A549 (cell line): Measurements from ENCODE around the gene C1QBP. TPM values are rescaled to one million over a fixed set of nuclear protein-coding genes. Genes with fewer than 3 reads are reported as not detected.

ENCODE experiments used
- ATAC-seq, 2 experiments: fragments of 200-7000 bp in 1 of 2; fragments of >200 bp in 1 of 2; cut with Nextera tagmentation in 1 of 2; cut with Tn5 transposase in 1 of 2; 3 replicates each; pipeline versions ENCODE4 v1.8.0 to v1.9.1; 2018 to 2020; ENCODE audit warnings: mild to moderate bottlenecking in 1 of 2, moderate library complexity in 1 of 2
- CTCF ChIA-PET: fragments of 300-600 bp; sonication (Branson Sonifier 250); formaldehyde crosslinking; extraction: SDS; loops from one replicate; lab custom pipeline; 2021; ENCODE audit warnings: antibody characterized with exemption, inconsistent platforms; lab: Yijun Ruan, JAX
- POLR2A ChIA-PET: fragments of 350-600 bp; formaldehyde crosslinking; extraction: SDS; loops from one replicate; lab custom pipeline; 2021; ENCODE audit warnings: antibody characterized with exemption, inconsistent platforms; lab: Yijun Ruan, JAX
- DNase-seq, 2 experiments: peaks; one replicate each; pipeline versions ENCODE4 v3.0.0 to v3.0.0-alpha.2; 2011 to 2016; ENCODE audit warnings: low read depth in 1 of 2, low spot score in 1 of 2
- FAIRE-seq: peaks from 2 replicates; lab custom pipeline; 2011; peaks lifted over from hg19 to GRCh38; lab: Jason Lieb, UNC
- H3K27ac ChIP-seq, 2 experiments: fragments of >200 bp; sonication (Bioruptor Twin); formaldehyde crosslinking; 3 replicates each; pipeline ENCODE4 v1.5.1; 2016 to 2017
- H3K4me1 ChIP-seq: fragments of >200 bp; sonication (Bioruptor Twin); formaldehyde crosslinking; 3 replicates; pipeline ENCODE4 v1.6.1; 2016
- H3K4me2 ChIP-seq: fragments of >200 bp; sonication (Bioruptor Twin); formaldehyde crosslinking; 3 replicates; pipeline ENCODE4 v1.6.1; 2016
- H3K4me3 ChIP-seq: fragments of >200 bp; sonication (Bioruptor Twin); formaldehyde crosslinking; 3 replicates; pipeline ENCODE4 v1.5.1; 2016
- H3K9me3 ChIP-seq: fragments of >200 bp; sonication (Bioruptor Twin); formaldehyde crosslinking; 3 replicates; pipeline ENCODE4 v1.6.1; 2016
- CBX2 ChIP-seq: fragments of 200-600 bp; sonication (generic); IDR thresholded peaks from 2 replicates; pipeline ENCODE4 v1.6.1; 2016; ENCODE audit warnings: low read depth, mild to moderate bottlenecking, borderline replicate concordance
- FOSL2 ChIP-seq, 2 experiments: fragments of 450-650 bp in 1 of 2; fragments of >200 bp in 1 of 2; sonication (Bioruptor Twin) in 1 of 2; formaldehyde crosslinking; IDR thresholded peaks; 2 replicates each; pipeline versions ENCODE4 v1.5.0 to v1.6.1; 2016 to 2020; ENCODE audit warnings: mild to moderate bottlenecking in 1 of 2, moderate library complexity in 1 of 2
- HDAC2 ChIP-seq: fragments of 200-600 bp; sonication (generic); IDR thresholded peaks from 2 replicates; pipeline ENCODE4 v1.6.1; 2016
- HEYL ChIP-seq: fragments of 250-450 bp; sonication (Bioruptor Pico); IDR thresholded peaks from 2 replicates; pipeline ENCODE4 v1.8.0; 2021; ENCODE audit warnings: mild to moderate bottlenecking, moderate library complexity
- HOXB13 ChIP-seq: fragments of 250-450 bp; sonication (Bioruptor Pico); IDR thresholded peaks from 2 replicates; pipeline ENCODE4 v1.5.0; 2020; ENCODE audit warnings: low read depth, mild to moderate bottlenecking, moderate library complexity
- HOXB5 ChIP-seq: fragments of 250-450 bp; sonication (Bioruptor Pico); IDR thresholded peaks from 2 replicates; pipeline ENCODE4 v1.5.0; 2020; ENCODE audit warnings: mild to moderate bottlenecking, moderate library complexity
- MAFK ChIP-seq: fragments of 450-650 bp; IDR thresholded peaks from 2 replicates; pipeline ENCODE4 v1.6.1; 2014; ENCODE audit not compliant: partially characterized antibody
- MAZ ChIP-seq: fragments of 150-350 bp; IDR thresholded peaks from 2 replicates; pipeline ENCODE4 v1.6.1; 2014; ENCODE audit warnings: antibody characterized with exemption, low read depth, low read length, borderline replicate concordance
- NPAS2 ChIP-seq: fragments of 250-450 bp; sonication (Bioruptor Pico); IDR thresholded peaks from 2 replicates; pipeline ENCODE4 v1.8.0; 2022; ENCODE audit warnings: mild to moderate bottlenecking, moderate library complexity, borderline replicate concordance
- NR3C1 ChIP-seq: fragments of >200 bp; sonication (Bioruptor Twin); formaldehyde crosslinking; IDR thresholded peaks from 3 replicates; pipeline ENCODE4 v1.6.1; 2017
- PHF8 ChIP-seq: fragments of 200-600 bp; sonication (generic); IDR thresholded peaks from 2 replicates; pipeline ENCODE4 v1.6.1; 2016; ENCODE audit warnings: low read depth, mild to moderate bottlenecking, antibody characterized with exemption, moderate library complexity, borderline replicate concordance
- RAD21 ChIP-seq, 2 experiments: fragments of >200 bp in 1 of 2; sonication (Bioruptor Twin) in 1 of 2; formaldehyde crosslinking in 1 of 2; IDR thresholded peaks in 1 of 2; conservative IDR thresholded peaks in 1 of 2; 2 replicates in 1 of 2; 3 replicates in 1 of 2; pipeline ENCODE4 v1.6.1; 2012 to 2018; ENCODE audit warnings: inconsistent platforms in 1 of 2
- RCOR1 ChIP-seq: fragments of 150-350 bp; IDR thresholded peaks from 2 replicates; pipeline ENCODE4 v1.6.1; 2014; ENCODE audit warnings: antibody characterized with exemption, low read length, low read depth
- RFX5 ChIP-seq: fragments of 450-650 bp; IDR thresholded peaks from 2 replicates; pipeline ENCODE4 v1.7.1; 2014; ENCODE audit warnings: antibody characterized with exemption, mild to moderate bottlenecking, moderate library complexity
- RNF2 ChIP-seq: fragments of 200-600 bp; sonication (generic); IDR thresholded peaks from 2 replicates; pipeline ENCODE4 v1.6.1; 2016; ENCODE audit warnings: low read depth, mild to moderate bottlenecking, antibody characterized with exemption, moderate library complexity, borderline replicate concordance
- ZFP36 ChIP-seq: fragments of 450-650 bp; IDR thresholded peaks from 2 replicates; pipeline ENCODE4 v1.6.1; 2014; ENCODE audit warnings: borderline replicate concordance; ENCODE audit not compliant: partially characterized antibody
- WGBS: methylation state at CpG from one replicate; pipeline ENCODE4 v1.1.6; 2017; ENCODE audit errors: missing lambda C conversion rate; 5-methylcytosine and 5-hydroxymethylcytosine counted together
- polyA plus RNA-seq, 4 experiments: library from polyadenylated mRNA; depleted of rRNA in 3 of 4; stranded (reverse); fragments of >200 nt; fragmentation: RNase III in 1 of 4; extraction: RNeasy Plus Mini Kit Qiagen cat#74134 plus additional on column Dnase treatment in 1 of 4; gene quantifications; 2 replicates in 3 of 4; 3 replicates in 1 of 4; pipeline ENCODE4 v1.2.3, GENCODE V29; 2011 to 2017
- TF ChIP-seq, protein P1 (sequence below): fragments of 150-350 bp; IDR thresholded peaks from 2 replicates; pipeline ENCODE4 v1.6.1; 2014; ENCODE audit warnings: low read depth, mild to moderate bottlenecking, low read length
- TF ChIP-seq, protein P2 (sequence below): fragments of 250-450 bp; sonication (Bioruptor Pico); IDR thresholded peaks from 2 replicates; pipeline ENCODE4 v1.5.0; 2021; ENCODE audit warnings: mild to moderate bottlenecking, moderate library complexity, borderline replicate concordance
- TF ChIP-seq, protein P3 (sequence below): IDR thresholded peaks from 2 replicates; pipeline ENCODE4 v1.6.1; 2012
- TF ChIP-seq, protein P4 (sequence below): fragments of >200 bp; sonication (Bioruptor Twin); formaldehyde crosslinking; IDR thresholded peaks from 3 replicates; pipeline ENCODE4 v1.6.1; 2016
- TF ChIP-seq, protein P5 (sequence below): fragments of 200-600 bp; sonication (generic); IDR thresholded peaks from 2 replicates; pipeline ENCODE4 v1.6.1; 2016; ENCODE audit warnings: antibody characterized with exemption, mild to moderate bottlenecking, moderate library complexity

Gene C1QBP
- polyA plus RNA-seq, 2 of the 4 experiments (the other 2 are of a cell fraction), result 557 to 683 TPM

DNA sequence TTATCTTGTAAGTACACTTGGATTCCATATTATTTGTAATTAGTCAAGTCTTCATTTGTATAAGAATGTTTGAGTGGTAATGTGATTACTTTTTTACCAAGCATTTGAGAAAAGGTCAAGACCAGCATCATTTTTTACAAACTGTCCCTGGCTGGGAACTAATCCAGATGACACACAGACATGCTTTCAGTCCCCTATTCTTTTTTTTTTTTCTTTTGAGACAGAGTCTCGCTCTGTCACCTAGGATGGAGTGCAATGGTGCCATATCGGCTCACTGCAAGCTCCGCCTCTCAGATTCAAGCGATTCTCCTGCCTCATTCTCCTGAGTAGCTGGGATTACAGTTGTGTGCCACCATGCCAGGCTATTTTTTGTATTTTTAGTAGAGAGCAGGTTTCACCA, 42.5 kb upstream of the C1QBP start:
- Histone ChIP-seq H3K4me3 (no peak overlapping the region), H3K4me1 (peaks cover 8% of the 10 kb centered on the region; the same call in 2 of the 3 replicates), H3K27ac (no peak overlapping the region), H3K9me3 (peaks cover 16% of the 10 kb centered on the region; the same call in 2 of the 3 replicates), H3K4me2 (no peak overlapping the region)
- ATAC-seq (no peak), FAIRE-seq (peak; percentile 7), DNase-seq (no peak)
- TF ChIP-seq HEYL (CRISPR knock-in tag) (no peak), RNF2 (no peak), MAZ (no peak), CBX2 (no peak), ZFP36 (no peak)
- TF ChIP-seq, protein P1, sequence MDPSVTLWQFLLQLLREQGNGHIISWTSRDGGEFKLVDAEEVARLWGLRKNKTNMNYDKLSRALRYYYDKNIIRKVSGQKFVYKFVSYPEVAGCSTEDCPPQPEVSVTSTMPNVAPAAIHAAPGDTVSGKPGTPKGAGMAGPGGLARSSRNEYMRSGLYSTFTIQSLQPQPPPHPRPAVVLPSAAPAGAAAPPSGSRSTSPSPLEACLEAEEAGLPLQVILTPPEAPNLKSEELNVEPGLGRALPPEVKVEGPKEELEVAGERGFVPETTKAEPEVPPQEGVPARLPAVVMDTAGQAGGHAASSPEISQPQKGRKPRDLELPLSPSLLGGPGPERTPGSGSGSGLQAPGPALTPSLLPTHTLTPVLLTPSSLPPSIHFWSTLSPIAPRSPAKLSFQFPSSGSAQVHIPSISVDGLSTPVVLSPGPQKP, result no peak
- TF ChIP-seq, protein P2, sequence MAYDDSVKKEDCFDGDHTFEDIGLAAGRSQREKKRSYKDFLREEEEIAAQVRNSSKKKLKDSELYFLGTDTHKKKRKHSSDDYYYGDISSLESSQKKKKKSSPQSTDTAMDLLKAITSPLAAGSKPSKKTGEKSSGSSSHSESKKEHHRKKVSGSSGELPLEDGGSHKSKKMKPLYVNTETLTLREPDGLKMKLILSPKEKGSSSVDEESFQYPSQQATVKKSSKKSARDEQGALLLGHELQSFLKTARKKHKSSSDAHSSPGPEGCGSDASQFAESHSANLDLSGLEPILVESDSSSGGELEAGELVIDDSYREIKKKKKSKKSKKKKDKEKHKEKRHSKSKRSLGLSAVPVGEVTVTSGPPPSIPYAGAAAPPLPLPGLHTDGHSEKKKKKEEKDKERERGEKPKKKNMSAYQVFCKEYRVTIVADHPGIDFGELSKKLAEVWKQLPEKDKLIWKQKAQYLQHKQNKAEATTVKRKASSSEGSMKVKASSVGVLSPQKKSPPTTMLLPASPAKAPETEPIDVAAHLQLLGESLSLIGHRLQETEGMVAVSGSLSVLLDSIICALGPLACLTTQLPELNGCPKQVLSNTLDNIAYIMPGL, result no peak
- TF ChIP-seq, protein P3, sequence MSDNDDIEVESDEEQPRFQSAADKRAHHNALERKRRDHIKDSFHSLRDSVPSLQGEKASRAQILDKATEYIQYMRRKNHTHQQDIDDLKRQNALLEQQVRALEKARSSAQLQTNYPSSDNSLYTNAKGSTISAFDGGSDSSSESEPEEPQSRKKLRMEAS, result no peak
- ChIA-PET POLR2A (interaction anchor here (1.5 kb wide), 1 partner anchor 13 kb away, joined by 4 read pairs; the partner anchor contains the start of gene DHX33), CTCF (interaction anchor here (0.6 kb wide), 1 partner anchor 52 kb away, joined by 3 read pairs; no protein-coding TSS in a partner anchor)
- WGBS, result 97% methylated on average over 4 of the region's 4 CpGs

DNA sequence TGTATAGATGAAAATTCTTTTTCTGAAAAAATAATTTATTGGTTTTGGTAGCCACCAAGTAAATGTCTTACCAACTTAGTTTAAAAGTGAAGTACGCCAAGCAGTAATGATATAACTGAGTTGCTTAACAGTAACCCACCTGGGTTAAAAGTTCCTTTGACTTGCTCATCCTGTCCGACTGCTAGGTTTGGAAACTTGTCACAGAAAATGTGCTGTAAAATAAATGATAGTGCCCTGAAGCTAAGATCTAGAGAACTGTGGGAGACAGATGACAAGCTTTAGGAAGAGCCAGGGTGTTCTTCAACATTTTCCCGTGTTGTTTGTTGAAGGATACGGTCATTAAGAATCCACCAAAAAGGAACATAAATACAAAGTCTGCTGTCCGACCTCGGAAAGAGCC, 42.0 kb upstream of the C1QBP start:
- DNase-seq (no peak), ATAC-seq (no peak)
- H3K9me3 ChIP-seq, result peaks cover 16% of the 10 kb centered on the region; the same call in 2 of the 3 replicates
- H3K4me3 ChIP-seq, result no peak overlapping the region
- H3K27ac ChIP-seq, result no peak overlapping the region
- no peak overlapping the region for H3K4me2 ChIP-seq
- POLR2A ChIA-PET, result interaction anchor here (1.5 kb wide), 1 partner anchor 12 kb away, joined by 4 read pairs; the partner anchor contains the start of gene DHX33
- CTCF ChIA-PET, result interaction anchor here (2.5 to 3.5 kb wide), 2 partner anchors 10 to 41 kb away, joined by 8 to 12 read pairs; partner anchors contain the start of gene C1QBP
- H3K4me1 ChIP-seq, result peaks cover 8% of the 10 kb centered on the region; the same call in 2 of the 3 replicates
- TF ChIP-seq, protein P4, sequence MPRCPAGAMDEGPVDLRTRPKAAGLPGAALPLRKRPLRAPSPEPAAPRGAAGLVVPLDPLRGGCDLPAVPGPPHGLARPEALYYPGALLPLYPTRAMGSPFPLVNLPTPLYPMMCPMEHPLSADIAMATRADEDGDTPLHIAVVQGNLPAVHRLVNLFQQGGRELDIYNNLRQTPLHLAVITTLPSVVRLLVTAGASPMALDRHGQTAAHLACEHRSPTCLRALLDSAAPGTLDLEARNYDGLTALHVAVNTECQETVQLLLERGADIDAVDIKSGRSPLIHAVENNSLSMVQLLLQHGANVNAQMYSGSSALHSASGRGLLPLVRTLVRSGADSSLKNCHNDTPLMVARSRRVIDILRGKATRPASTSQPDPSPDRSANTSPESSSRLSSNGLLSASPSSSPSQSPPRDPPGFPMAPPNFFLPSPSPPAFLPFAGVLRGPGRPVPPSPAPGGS, result no peak
- TF ChIP-seq NR3C1 (no peak), RAD21 (conservative IDR thresholded peaks at IDR 0.05 in 1 of 2, IDR thresholded peaks at IDR 0.05 in 1 of 2) (no peak), RNF2 (no peak), RFX5 (no peak), NPAS2 (CRISPR knock-in tag) (no peak), HDAC2 (no peak), HOXB5 (no peak), MAFK (no peak), FOSL2 (IDR thresholded peaks at IDR 0.05) (no peak), FOSL2 (CRISPR knock-in tag; IDR thresholded peaks at IDR 0.05) (no peak), PHF8 (no peak), HOXB13 (CRISPR knock-in tag) (no peak), RCOR1 (no peak), CBX2 (no peak)
- TF ChIP-seq, protein P1, result no peak
- TF ChIP-seq, protein P2, result no peak
- TF ChIP-seq, protein P5, sequence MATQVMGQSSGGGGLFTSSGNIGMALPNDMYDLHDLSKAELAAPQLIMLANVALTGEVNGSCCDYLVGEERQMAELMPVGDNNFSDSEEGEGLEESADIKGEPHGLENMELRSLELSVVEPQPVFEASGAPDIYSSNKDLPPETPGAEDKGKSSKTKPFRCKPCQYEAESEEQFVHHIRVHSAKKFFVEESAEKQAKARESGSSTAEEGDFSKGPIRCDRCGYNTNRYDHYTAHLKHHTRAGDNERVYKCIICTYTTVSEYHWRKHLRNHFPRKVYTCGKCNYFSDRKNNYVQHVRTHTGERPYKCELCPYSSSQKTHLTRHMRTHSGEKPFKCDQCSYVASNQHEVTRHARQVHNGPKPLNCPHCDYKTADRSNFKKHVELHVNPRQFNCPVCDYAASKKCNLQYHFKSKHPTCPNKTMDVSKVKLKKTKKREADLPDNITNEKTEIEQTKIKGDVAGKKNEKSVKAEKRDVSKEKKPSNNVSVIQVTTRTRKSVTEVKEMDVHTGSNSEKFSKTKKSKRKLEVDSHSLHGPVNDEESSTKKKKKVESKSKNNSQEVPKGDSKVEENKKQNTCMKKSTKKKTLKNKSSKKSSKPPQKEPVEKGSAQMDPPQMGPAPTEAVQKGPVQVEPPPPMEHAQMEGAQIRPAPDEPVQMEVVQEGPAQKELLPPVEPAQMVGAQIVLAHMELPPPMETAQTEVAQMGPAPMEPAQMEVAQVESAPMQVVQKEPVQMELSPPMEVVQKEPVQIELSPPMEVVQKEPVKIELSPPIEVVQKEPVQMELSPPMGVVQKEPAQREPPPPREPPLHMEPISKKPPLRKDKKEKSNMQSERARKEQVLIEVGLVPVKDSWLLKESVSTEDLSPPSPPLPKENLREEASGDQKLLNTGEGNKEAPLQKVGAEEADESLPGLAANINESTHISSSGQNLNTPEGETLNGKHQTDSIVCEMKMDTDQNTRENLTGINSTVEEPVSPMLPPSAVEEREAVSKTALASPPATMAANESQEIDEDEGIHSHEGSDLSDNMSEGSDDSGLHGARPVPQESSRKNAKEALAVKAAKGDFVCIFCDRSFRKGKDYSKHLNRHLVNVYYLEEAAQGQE, result no peak
- TF ChIP-seq, all 56 proteins: peak for 0
- peak; percentile 59 for FAIRE-seq
- WGBS, result 91% methylated on average over 6 of the region's 6 CpGs
